H1 (cell line): ENCODE results near the gene TAX1BP3. TPM values are rescaled to one million over a fixed set of nuclear protein-coding genes. Genes with fewer than 3 reads are reported as not detected.

Experiments
- NRF1 ChIP-seq: IDR thresholded peaks from 2 replicates; pipeline ENCODE4 v1.6.1; 2011; ENCODE audit warnings: mild to moderate bottlenecking, low read depth, low read length, improper control_type of control experiment
- polyA plus RNA-seq, 7 experiments: library from polyadenylated mRNA; depleted of rRNA in 3 of 7; stranded (reverse) in 5 of 7; unstranded in 2 of 7; fragments of >200 nt in 5 of 7; fragments of 200-250 nt in 2 of 7; gene quantifications; 1 replicate in 5 of 7; 2 replicates in 1 of 7; 4 replicates in 1 of 7; pipeline versions ENCODE4 v1.2.1 to v1.2.3, GENCODE V29; 2011 to 2013; ENCODE audit warnings: missing spikeins in 2 of 7, mixed read lengths in 2 of 7
- total RNA-seq: library from RNA; stranded (reverse); fragmentation: NEBNext Ultra II Directional; extraction: Animal tissue kit (Norgen Biotek cat#: 25700); gene quantifications from 2 replicates; pipeline ENCODE4 v1.2.1, GENCODE V29; 2021

The TAX1BP3 gene
- total and polyA plus RNA-seq, 2 of the 8 experiments (the other 6 are each of a cell fraction or from before 2014, with no cell fraction given): 65.3 to 81.8 TPM

- TF ChIP-seq NRF1: no peak
Measured at GRCh38 chr17:3681057-3681456, 12.7 kb upstream of the TAX1BP3 start (continued).
